NCI-H446 treated with DMSO at 0.1 percent for 48 hours (cell line): ENCODE results near the gene EIF5.
A peak's percentile ranks its signal among the peaks of the same experiment; 100 is the strongest.

Source experiments
- DNase-seq: peaks from one replicate; lab custom pipeline; 2025; lab: John Stamatoyannopoulos, UW

EIF5 gene

GRCh38 chr14:103310576-103311095, 23.4 kb upstream of the EIF5 start:
- no peak for DNase-seq

- DNase-seq = no peak
Observed at GRCh38 chr14:103311171-103311997, 22.7 kb upstream of the EIF5 start.

GRCh38 chr14:103312006-103312635, 21.9 kb upstream of the EIF5 start:
- DNase-seq = no peak

- no peak for DNase-seq
Observed at GRCh38 chr14:103313704-103314103, 20.3 kb upstream of the EIF5 start.

GRCh38 chr14:103314496-103315277, 19.4 kb upstream of the EIF5 start:
- no peak for DNase-seq

GRCh38 chr14:103315351-103315911, 18.6 kb upstream of the EIF5 start:
- DNase-seq = no peak

GRCh38 chr14:103315941-103316340, 18.1 kb upstream of the EIF5 start:
- no peak for DNase-seq

- DNase-seq = no peak
Observed at GRCh38 chr14:103316721-103317121, 17.3 kb upstream of the EIF5 start.

GRCh38 chr14:103317251-103317650, 16.8 kb upstream of the EIF5 start:
- DNase-seq = no peak

GRCh38 chr14:103317976-103318580, 16.0 kb upstream of the EIF5 start:
- no peak for DNase-seq

- DNase-seq = no peak
Observed at GRCh38 chr14:103318750-103319419, 15.2 kb upstream of the EIF5 start.

- no peak for DNase-seq
Observed at GRCh38 chr14:103319422-103319821, 14.6 kb upstream of the EIF5 start.

- no peak for DNase-seq
Observed at GRCh38 chr14:103326078-103326477, 8.0 kb upstream of the EIF5 start.

GRCh38 chr14:103328941-103329340, 5.1 kb upstream of the EIF5 start:
- DNase-seq = no peak

GRCh38 chr14:103329401-103330347, 4.4 kb upstream of the EIF5 start:
- no peak for DNase-seq

GRCh38 chr14:103330536-103330935, 3.5 kb upstream of the EIF5 start:
- DNase-seq = no peak

GRCh38 chr14:103332143-103332919, 1.7 kb upstream of the EIF5 start:
- DNase-seq = no peak

GRCh38 chr14:103334644-103335622, 896 bp downstream of the EIF5 start:
- peak; percentile 52 for DNase-seq
